ENCODE results near the gene UCN2. TPM values are rescaled to one million over a fixed set of nuclear protein-coding genes. Genes with fewer than 3 reads are reported as not detected.

Gene UCN2, protein sequence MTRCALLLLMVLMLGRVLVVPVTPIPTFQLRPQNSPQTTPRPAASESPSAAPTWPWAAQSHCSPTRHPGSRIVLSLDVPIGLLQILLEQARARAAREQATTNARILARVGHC
- under 1 TPM in 1 of 5 donors, not detected in 4; 0.16 TPM for total RNA-seq
- not detected for total RNA-seq (2013)
- 0 to 0.07 (median 0) reads per million in 29 experiments for total RNA-seq

DNA sequence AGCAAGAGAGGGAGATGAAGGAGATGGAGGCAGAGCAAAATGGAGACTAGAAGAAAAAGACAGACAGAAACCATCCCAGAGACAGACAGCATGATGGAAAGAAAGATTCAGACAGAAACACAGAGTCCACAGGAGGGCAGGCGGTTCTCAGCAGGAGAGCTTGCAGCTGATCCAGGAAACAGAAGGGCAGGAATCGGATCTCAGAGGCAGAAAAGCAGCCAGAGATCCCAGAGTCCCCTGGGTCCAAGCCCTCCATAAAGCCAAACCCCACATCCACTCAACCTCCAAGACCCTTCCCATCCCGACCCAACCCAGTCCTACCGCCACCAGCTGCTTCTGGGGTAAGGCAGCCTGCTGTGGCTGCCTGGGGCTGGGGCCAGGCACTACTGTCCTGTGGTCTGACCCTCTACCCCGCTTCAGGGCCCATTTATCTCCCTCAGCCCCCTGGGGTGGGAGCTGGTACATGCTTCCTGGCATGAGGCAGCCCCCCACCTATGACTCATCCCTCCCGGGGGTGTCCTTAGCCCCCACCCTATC, at the start of gene UCN2:
Gene UCN2, minus strand, starts transcription at position 400 of the 537 bp plus-strand sequence. CDS start 657 bp downstream, outside the sequence.
- peaks cover 0 to 18% of the 10 kb centered on the region in 2 experiments for H3K4me1 ChIP-seq (ENCODE audit: control insufficient read depth in 1 of 2, extremely low read depth in 1 of 2, insufficient read depth in 2 of 2, low read length in 2 of 2)
- POLR2A ChIA-PET, result no interaction called here
- H3K4me1 Mint-ChIP-seq, result peaks cover 2 to 11% (median 7%) of the 10 kb centered on the region in 3 donors

DNA sequence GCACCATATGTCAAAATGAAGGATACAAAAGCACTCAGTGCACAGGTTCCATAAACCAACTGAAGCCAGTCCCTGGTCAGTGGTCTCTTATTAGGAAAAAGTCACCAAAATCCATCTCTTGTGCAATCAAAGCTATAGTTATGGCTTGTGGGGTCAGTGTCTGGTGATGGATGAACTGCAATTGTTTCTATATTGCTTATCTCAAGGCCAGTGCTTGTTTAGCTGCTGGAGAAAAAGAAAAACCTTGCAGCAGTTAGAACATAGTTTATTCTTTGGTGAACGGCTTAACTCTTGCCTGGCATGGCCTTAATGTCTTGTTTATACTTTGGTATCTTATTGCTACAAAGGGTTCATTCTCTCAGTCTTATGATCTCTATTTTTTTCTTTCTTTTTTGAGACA, 48.7 kb upstream of the UCN2 start:
- H3K4me3 Mint-ChIP-seq, result no peak overlapping the region
- no peak overlapping the region for H3K27ac Mint-ChIP-seq
- no peaks in the 10 kb centered on the region for H3K27me3 Mint-ChIP-seq
- no peak overlapping the region for H3K4me3 ChIP-seq (ENCODE audit: control insufficient read depth in 1 of 2, extremely low read depth in 1 of 2, low read length in 1 of 2)
- no CpG with 5 or more reads among the region's 1 CpG for WGBS (ENCODE audit: insufficient coverage)
- H3K9me3 Mint-ChIP-seq, result peaks cover 0 to 4% (median 2%) of the 10 kb centered on the region in 3 donors
- DNase-seq (no peak), ATAC-seq (replicated peaks in 1 of 4) (no peak)
- no peaks in the 10 kb centered on the region for H3K27me3 ChIP-seq (replicated peaks in 1 of 2; ENCODE audit: control insufficient read depth in 2 of 2, extremely low read depth in 1 of 2, insufficient read depth in 2 of 2, low read length in 1 of 2)
- peaks cover 3% of the 10 kb centered on the region for H3K36me3 Mint-ChIP-seq
- H3K9me3 ChIP-seq, result no peaks in the 10 kb centered on the region
- ChIA-PET POLR2A (interaction anchor here in 1 of 2 donors (0.7 kb wide), 1 partner anchor 901 kb away, joined by 3 read pairs; no protein-coding TSS in a partner anchor), CTCF (interaction anchor here in 1 of 2 donors (0.7 kb wide), 2 partner anchors 22 to 88 kb away, joined by 4 to 6 read pairs; no protein-coding TSS in a partner anchor)
- peaks cover 13 to 17% (median 15%) of the 10 kb centered on the region in 3 donors for H3K4me1 Mint-ChIP-seq
- H3K36me3 ChIP-seq (ENCODE audit: control insufficient read depth in 2 of 2, extremely low read depth in 1 of 2, insufficient read depth in 1 of 2, low read length in 1 of 2), result no peaks in the 10 kb centered on the region
- no peak overlapping the region for H3K27ac ChIP-seq (ENCODE audit: low read length)
- peaks cover 5 to 14% of the 10 kb centered on the region in 2 experiments for H3K4me1 ChIP-seq (ENCODE audit: control insufficient read depth in 1 of 2, extremely low read depth in 1 of 2, insufficient read depth in 2 of 2, low read length in 2 of 2)

More for the DNA sequence above, at the start of gene UCN2:
- Mint-ChIP-seq H3K27ac (peak within 1 kb of the TSS in 1 of 2 donors; percentile 2), H3K27me3 (no peaks in the 10 kb centered on the region), H3K4me3 (no peak within 1 kb of the TSS), H3K9me3 (no peaks in the 10 kb centered on the region), H3K36me3 (no peaks in the 10 kb centered on the region)
- ATAC-seq (replicated peaks in 1 of 4), result no peak
- 73% methylated on average over 3 of the region's 6 CpGs for WGBS (ENCODE audit: insufficient coverage)
- H3K9me3 ChIP-seq, result no peaks in the 10 kb centered on the region
- H3K27me3 ChIP-seq (replicated peaks in 1 of 2; ENCODE audit: control insufficient read depth in 2 of 2, extremely low read depth in 1 of 2, insufficient read depth in 2 of 2, low read length in 1 of 2), result peaks cover 0 to 11% of the 10 kb centered on the region in 2 experiments
- H3K36me3 ChIP-seq (ENCODE audit: control insufficient read depth in 2 of 2, extremely low read depth in 1 of 2, insufficient read depth in 1 of 2, low read length in 1 of 2), result no peaks in the 10 kb centered on the region
- H3K4me3 ChIP-seq (ENCODE audit: control insufficient read depth in 1 of 2, extremely low read depth in 1 of 2, low read length in 1 of 2), result no peak within 1 kb of the TSS
- CTCF ChIA-PET, result no interaction called here
- no peak within 1 kb of the TSS for H3K27ac ChIP-seq (ENCODE audit: low read length)
- no peak for DNase-seq

DNA sequence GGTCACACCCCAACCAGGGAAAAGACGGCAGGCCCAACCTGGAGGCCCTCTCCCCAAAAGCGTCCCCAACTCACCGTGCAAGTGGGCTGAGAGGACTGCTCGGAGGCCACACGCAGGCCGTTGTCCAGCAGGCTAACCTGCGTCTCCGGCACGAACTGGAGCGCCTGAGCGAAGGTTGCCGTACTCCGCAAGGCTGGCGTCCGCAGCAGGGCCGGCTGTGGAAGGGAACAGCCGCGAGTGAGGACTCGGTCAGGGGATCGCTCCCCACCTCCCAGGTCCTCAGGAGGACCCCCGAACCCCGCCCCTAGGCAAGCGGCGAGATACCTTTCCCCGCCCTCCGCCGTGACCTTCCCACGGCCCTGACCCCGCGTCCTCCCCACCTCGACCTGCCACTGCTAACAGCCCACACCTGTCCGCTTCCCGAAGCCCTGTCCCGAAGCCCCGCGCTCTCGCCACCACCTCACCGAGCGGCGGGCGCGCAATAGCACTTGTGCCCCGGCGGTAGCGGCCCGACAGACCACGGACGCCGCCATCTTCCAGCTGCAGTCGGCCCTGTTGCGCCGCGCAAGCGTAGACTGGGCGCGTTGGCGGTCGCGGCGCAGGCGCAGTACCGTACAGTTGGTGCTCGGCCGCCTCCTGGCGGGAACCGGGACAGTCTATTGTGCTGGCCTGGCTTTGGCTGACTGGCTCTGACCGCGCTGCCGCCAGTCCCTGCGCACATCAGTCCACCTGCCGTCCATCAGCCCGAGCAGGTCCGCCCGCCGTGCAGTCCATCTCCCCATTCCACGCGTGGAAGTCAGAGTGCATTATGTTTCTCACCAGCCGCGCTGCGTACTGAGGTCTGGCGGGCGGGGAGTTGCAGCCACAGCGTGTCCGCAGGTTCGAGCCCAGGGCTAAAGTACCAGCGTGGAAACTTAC, 45.8 kb upstream of the UCN2 start, which contains the start of gene UQCRC1:
Gene UQCRC1, minus strand, starts transcription at position 559 of the 918 bp plus-strand sequence. Its CDS starts 26 bp downstream, at position 533.
- peak within 1 kb of the TSS; percentile 76 for H3K27ac ChIP-seq (ENCODE audit: low read length)
- ChIA-PET POLR2A (no interaction called here), CTCF (interaction anchor here in 1 of 2 donors (1.0 kb wide), 1 partner anchor 209 kb away, joined by 3 read pairs; no protein-coding TSS in a partner anchor)
- H3K9me3 ChIP-seq, result no peaks in the 10 kb centered on the region
- Mint-ChIP-seq H3K9me3 (no peaks in the 10 kb centered on the region), H3K36me3 (peaks cover 7% of the 10 kb centered on the region), H3K4me3 (peak within 1 kb of the TSS; percentile 98 to 99 (median 98)), H3K4me1 (peaks cover 13 to 19% (median 17%) of the 10 kb centered on the region in 3 donors), H3K27me3 (no peaks in the 10 kb centered on the region), H3K27ac (peak within 1 kb of the TSS; percentile 95 to 96)
- ATAC-seq (replicated peaks in 1 of 4) (peak; percentile 99 to 100 (median 99)), DNase-seq (peak; percentile 82 to 96 (median 89))
- H3K36me3 ChIP-seq (ENCODE audit: control insufficient read depth in 2 of 2, extremely low read depth in 1 of 2, insufficient read depth in 1 of 2, low read length in 1 of 2), result peaks cover 3 to 17% of the 10 kb centered on the region in 2 donors
- H3K4me3 ChIP-seq (ENCODE audit: control insufficient read depth in 1 of 2, extremely low read depth in 1 of 2, low read length in 1 of 2), result peak within 1 kb of the TSS; percentile 95 to 97
- WGBS (ENCODE audit: insufficient coverage), result under 1% methylated on average over 78 of the region's 86 CpGs
- H3K27me3 ChIP-seq (replicated peaks in 1 of 2; ENCODE audit: control insufficient read depth in 2 of 2, extremely low read depth in 1 of 2, insufficient read depth in 2 of 2, low read length in 1 of 2), result no peaks in the 10 kb centered on the region
- H3K4me1 ChIP-seq (ENCODE audit: control insufficient read depth in 1 of 2, extremely low read depth in 1 of 2, insufficient read depth in 2 of 2, low read length in 2 of 2), result peaks cover 5 to 14% of the 10 kb centered on the region in 2 experiments

DNA sequence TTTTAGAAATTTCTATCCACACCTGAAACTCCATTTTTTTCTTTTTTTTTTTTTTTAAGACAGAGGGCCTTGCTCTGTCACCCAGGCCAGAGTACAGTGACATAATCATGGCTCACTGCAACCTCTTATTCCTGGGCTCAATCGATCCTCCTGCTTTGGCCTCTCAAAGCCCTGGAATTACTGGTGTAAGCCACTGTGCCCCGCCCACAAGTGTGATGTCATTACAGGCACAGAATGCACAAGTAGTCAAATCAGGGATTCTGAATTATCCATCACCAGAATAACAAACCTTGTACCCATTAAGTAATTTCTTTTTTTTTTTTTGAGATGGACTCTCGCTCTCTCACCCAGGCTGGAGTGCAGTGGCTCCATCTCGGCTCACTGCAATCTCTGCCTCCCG, 43.9 kb upstream of the UCN2 start:
- POLR2A ChIA-PET, result no interaction called here

DNA sequence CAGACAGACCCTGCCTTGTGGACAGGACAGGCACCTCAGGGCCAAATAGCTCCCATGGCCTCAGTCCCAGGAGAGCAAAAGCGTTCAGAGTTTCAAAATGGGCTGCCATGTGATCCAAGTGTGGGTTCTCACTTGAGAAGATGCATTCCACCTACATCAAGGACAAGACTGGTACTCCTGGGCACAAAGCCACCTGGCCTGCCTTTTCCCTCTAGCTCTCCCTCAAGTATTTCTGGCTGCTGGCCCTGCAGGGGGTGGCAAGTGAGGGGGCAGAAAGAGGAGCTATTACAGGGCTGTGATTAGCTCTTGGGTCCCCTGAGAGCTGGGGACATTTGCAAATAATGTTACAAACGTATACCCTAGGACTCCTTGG, 38.0 kb upstream of the UCN2 start:
- Histone ChIP-seq H3K27ac (ENCODE audit: low read length) (no peak overlapping the region), H3K36me3 (ENCODE audit: control insufficient read depth in 2 of 2, extremely low read depth in 1 of 2, insufficient read depth in 1 of 2, low read length in 1 of 2) (peaks cover 33 to 82% of the 10 kb centered on the region in 2 donors), H3K4me3 (ENCODE audit: control insufficient read depth in 1 of 2, extremely low read depth in 1 of 2, low read length in 1 of 2) (no peak overlapping the region), H3K9me3 (no peaks in the 10 kb centered on the region), H3K4me1 (ENCODE audit: control insufficient read depth in 1 of 2, extremely low read depth in 1 of 2, insufficient read depth in 2 of 2, low read length in 2 of 2) (no peaks in the 10 kb centered on the region), H3K27me3 (replicated peaks in 1 of 2; ENCODE audit: control insufficient read depth in 2 of 2, extremely low read depth in 1 of 2, insufficient read depth in 2 of 2, low read length in 1 of 2) (no peaks in the 10 kb centered on the region)
- Mint-ChIP-seq H3K36me3 (peaks cover 38% of the 10 kb centered on the region), H3K27me3 (no peaks in the 10 kb centered on the region), H3K27ac (no peak overlapping the region), H3K9me3 (no peaks in the 10 kb centered on the region), H3K4me1 (peaks cover 0 to 2% (median under 1%) of the 10 kb centered on the region in 3 donors), H3K4me3 (no peak overlapping the region)
- ChIA-PET CTCF (no interaction called here), POLR2A (interaction anchor here in 1 of 2 donors (0.6 kb wide), 1 partner anchor 429 kb away, joined by 6 read pairs; no protein-coding TSS in a partner anchor)
- ATAC-seq (replicated peaks in 1 of 4), result no peak
- no peak for DNase-seq
- no CpG with 5 or more reads among the region's 2 CpGs for WGBS (ENCODE audit: insufficient coverage)

More for the DNA sequence above, 43.9 kb upstream of the UCN2 start:
- ATAC-seq (replicated peaks in 1 of 4) (no peak), DNase-seq (no peak)
- WGBS (ENCODE audit: insufficient coverage), result 94% methylated on average over 2 of the region's 5 CpGs
- peaks cover 13 to 19% (median 17%) of the 10 kb centered on the region in 3 donors for H3K4me1 Mint-ChIP-seq
- Histone ChIP-seq H3K4me3 (ENCODE audit: control insufficient read depth in 1 of 2, extremely low read depth in 1 of 2, low read length in 1 of 2) (no peak overlapping the region), H3K9me3 (no peaks in the 10 kb centered on the region), H3K36me3 (ENCODE audit: control insufficient read depth in 2 of 2, extremely low read depth in 1 of 2, insufficient read depth in 1 of 2, low read length in 1 of 2) (peaks cover 15 to 36% of the 10 kb centered on the region in 2 donors), H3K4me1 (ENCODE audit: control insufficient read depth in 1 of 2, extremely low read depth in 1 of 2, insufficient read depth in 2 of 2, low read length in 2 of 2) (peaks cover 5 to 14% of the 10 kb centered on the region in 2 experiments), H3K27ac (ENCODE audit: low read length) (no peak overlapping the region), H3K27me3 (replicated peaks in 1 of 2; ENCODE audit: control insufficient read depth in 2 of 2, extremely low read depth in 1 of 2, insufficient read depth in 2 of 2, low read length in 1 of 2) (no peaks in the 10 kb centered on the region)
- peak overlapping the region; percentile 9 to 99 (median 98) for H3K4me3 Mint-ChIP-seq
- no peaks in the 10 kb centered on the region for H3K27me3 Mint-ChIP-seq
- CTCF ChIA-PET, result no interaction called here
- peaks cover 16% of the 10 kb centered on the region for H3K36me3 Mint-ChIP-seq
- H3K27ac Mint-ChIP-seq, result no peak overlapping the region
- no peaks in the 10 kb centered on the region for H3K9me3 Mint-ChIP-seq
